Measurements from ENCODE around the gene ITGB3. TPM values are rescaled to one million over a fixed set of nuclear protein-coding genes. Genes with fewer than 3 reads are reported as not detected.

The ITGB3 gene
- total and polyA plus RNA-seq, 9 of the 15 experiments (the other 6 are each of a cell fraction or from before 2014, with no cell fraction given), result 0.08 to 2.6 (median 0.62) TPM; not detected in 1

DNA sequence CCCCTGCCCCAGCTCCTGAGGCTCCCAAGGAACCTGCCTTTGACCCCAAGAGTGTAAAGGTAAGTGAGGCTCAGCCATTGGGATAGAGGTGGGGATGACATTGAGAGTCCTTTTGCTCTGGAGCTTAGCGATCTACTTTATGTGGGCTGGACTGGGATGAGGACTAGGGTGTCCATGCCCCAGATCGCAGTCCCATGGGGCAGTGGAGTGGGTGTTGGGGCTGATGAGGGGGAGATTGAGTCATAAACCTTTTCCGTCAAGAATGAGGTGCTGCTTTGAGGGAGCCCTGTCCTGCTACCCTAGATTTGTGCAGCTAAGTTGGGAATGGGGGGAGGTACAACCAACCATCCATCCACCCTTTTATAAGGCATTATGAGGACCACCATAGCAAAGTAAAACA is 44.1 kb upstream of the ITGB3 start (continued):
- TF ChIP-seq ZC3H4 (CRISPR knock-in tag; IDR thresholded peaks at IDR 0.05; ENCODE audit: borderline replicate concordance) (no peak), ZNF197 (CRISPR knock-in tag; IDR thresholded peaks at IDR 0.05; ENCODE audit: low read depth) (peak; percentile 59; the same call in 1 of the 2 replicates), CREB1 (IDR thresholded peaks at IDR 0.05) (no peak), CREB1 (CRISPR knock-in tag; IDR thresholded peaks at IDR 0.05) (no peak), NFRKB (IDR thresholded peaks at IDR 0.05; ENCODE audit: low read depth) (0 out of 2 replicates have a peak, but pooled peaks have one; percentile 37), BCOR (IDR thresholded peaks at IDR 0.05) (no peak), RAD51 (IDR thresholded peaks at IDR 0.05; ENCODE audit: borderline replicate concordance, low read depth) (no peak), EGR1 (conservative IDR thresholded peaks at IDR 0.05) (peak; percentile 29), E2F3 (CRISPR knock-in tag; IDR thresholded peaks at IDR 0.05) (0 out of 2 replicates have a peak, but pooled peaks have one; percentile 2), PTTG1 (tag; IDR thresholded peaks at IDR 0.05; ENCODE audit: low read depth) (no peak), BHLHE40 (IDR thresholded peaks at IDR 0.05; ENCODE audit: low read length) (no peak), STAG1 (CRISPR knock-in tag; IDR thresholded peaks at IDR 0.05; ENCODE audit: borderline replicate concordance) (no peak), ZNF232 (CRISPR knock-in tag; IDR thresholded peaks at IDR 0.05) (no peak)
- TF ChIP-seq, protein P1, sequence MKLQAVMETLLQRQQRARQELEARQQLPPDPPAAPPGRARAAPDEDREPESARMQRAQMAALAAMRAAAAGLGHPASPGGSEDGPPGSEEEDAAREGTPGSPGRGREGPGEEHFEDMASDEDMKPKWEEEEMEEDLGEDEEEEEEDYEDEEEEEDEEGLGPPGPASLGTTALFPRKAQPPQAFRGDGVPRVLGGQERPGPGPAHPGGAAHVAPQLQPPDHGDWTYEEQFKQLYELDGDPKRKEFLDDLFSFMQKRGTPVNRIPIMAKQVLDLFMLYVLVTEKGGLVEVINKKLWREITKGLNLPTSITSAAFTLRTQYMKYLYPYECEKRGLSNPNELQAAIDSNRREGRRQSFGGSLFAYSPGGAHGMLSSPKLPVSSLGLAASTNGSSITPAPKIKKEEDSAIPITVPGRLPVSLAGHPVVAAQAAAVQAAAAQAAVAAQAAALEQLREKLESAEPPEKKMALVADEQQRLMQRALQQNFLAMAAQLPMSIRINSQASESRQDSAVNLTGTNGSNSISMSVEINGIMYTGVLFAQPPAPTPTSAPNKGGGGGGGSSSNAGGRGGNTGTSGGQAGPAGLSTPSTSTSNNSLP (IDR thresholded peaks at IDR 0.05; ENCODE audit: borderline replicate concordance, low read depth, low read length), result no peak
- TF ChIP-seq, protein P2, sequence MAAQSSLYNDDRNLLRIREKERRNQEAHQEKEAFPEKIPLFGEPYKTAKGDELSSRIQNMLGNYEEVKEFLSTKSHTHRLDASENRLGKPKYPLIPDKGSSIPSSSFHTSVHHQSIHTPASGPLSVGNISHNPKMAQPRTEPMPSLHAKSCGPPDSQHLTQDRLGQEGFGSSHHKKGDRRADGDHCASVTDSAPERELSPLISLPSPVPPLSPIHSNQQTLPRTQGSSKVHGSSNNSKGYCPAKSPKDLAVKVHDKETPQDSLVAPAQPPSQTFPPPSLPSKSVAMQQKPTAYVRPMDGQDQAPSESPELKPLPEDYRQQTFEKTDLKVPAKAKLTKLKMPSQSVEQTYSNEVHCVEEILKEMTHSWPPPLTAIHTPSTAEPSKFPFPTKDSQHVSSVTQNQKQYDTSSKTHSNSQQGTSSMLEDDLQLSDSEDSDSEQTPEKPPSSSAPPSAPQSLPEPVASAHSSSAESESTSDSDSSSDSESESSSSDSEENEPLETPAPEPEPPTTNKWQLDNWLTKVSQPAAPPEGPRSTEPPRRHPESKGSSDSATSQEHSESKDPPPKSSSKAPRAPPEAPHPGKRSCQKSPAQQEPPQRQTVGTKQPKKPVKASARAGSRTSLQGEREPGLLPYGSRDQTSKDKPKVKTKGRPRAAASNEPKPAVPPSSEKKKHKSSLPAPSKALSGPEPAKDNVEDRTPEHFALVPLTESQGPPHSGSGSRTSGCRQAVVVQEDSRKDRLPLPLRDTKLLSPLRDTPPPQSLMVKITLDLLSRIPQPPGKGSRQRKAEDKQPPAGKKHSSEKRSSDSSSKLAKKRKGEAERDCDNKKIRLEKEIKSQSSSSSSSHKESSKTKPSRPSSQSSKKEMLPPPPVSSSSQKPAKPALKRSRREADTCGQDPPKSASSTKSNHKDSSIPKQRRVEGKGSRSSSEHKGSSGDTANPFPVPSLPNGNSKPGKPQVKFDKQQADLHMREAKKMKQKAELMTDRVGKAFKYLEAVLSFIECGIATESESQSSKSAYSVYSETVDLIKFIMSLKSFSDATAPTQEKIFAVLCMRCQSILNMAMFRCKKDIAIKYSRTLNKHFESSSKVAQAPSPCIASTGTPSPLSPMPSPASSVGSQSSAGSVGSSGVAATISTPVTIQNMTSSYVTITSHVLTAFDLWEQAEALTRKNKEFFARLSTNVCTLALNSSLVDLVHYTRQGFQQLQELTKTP (IDR thresholded peaks at IDR 0.05; ENCODE audit: low read depth in 1 of 2, partially characterized antibody in 2 of 2), result no peak
- TF ChIP-seq, protein P3, sequence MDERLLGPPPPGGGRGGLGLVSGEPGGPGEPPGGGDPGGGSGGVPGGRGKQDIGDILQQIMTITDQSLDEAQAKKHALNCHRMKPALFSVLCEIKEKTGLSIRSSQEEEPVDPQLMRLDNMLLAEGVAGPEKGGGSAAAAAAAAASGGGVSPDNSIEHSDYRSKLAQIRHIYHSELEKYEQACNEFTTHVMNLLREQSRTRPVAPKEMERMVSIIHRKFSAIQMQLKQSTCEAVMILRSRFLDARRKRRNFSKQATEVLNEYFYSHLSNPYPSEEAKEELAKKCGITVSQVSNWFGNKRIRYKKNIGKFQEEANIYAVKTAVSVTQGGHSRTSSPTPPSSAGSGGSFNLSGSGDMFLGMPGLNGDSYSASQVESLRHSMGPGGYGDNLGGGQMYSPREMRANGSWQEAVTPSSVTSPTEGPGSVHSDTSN (CRISPR knock-in tag; IDR thresholded peaks at IDR 0.05; ENCODE audit: low read depth), result no peak
- TF ChIP-seq, protein P3 (tag; conservative IDR thresholded peaks at IDR 0.05; ENCODE audit: low read depth), result no peak
- TF ChIP-seq, protein P4, sequence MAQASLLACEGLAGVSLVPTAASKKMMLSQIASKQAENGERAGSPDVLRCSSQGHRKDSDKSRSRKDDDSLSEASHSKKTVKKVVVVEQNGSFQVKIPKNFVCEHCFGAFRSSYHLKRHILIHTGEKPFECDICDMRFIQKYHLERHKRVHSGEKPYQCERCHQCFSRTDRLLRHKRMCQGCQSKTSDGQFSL (CRISPR knock-in tag; IDR thresholded peaks at IDR 0.05), result no peak
- TF ChIP-seq, protein P4 (tag; IDR thresholded peaks at IDR 0.05), result no peak
